Activated T-cell treated with anti-CD3 and anti-CD28 coated beads, Interleukin-2, amount 50 U/mL, for 72 hours (primary cell): ENCODE data around the gene MOK. TPM values are rescaled to one million over a fixed set of nuclear protein-coding genes. Genes with fewer than 3 reads are reported as not detected.
"Not testable (repeated sequence)": the region's sequence is repeated elsewhere in the genome, so short reads cannot be mapped to it uniquely, and the experiment has no call there.

Source experiments
- ATAC-seq, 2 donors: fragments of 150-1000 bp; cut with Tn5 transposase; replicated peaks in 1 of 2; 2 replicates each; pipeline ENCODE4 v1.10.0; 2021; ENCODE audit warnings: moderate library complexity in 2 of 2, mild to moderate bottlenecking in 1 of 2
- DNase-seq, 2 donors: peaks; one replicate each; pipeline ENCODE4 v3.0.0; 2021 to 2022; ENCODE audit warnings: mixed read lengths in 1 of 2
- H3K27ac Mint-ChIP-seq: one replicate; pipeline ENCODE4 v1.8.0; 2022; ENCODE audit warnings: mild to moderate bottlenecking, moderate library complexity, mixed read lengths
- H3K27me3 Mint-ChIP-seq: one replicate; pipeline ENCODE4 v1.8.0; 2022; ENCODE audit warnings: low read depth, mixed read lengths
- H3K36me3 Mint-ChIP-seq, 2 donors: one replicate each; pipeline ENCODE4 v1.8.0; 2022; ENCODE audit warnings: mixed read lengths in 2 of 2, mild to moderate bottlenecking in 1 of 2; ENCODE audit not compliant: insufficient read depth in 2 of 2
- H3K4me1 Mint-ChIP-seq: one replicate; pipeline ENCODE4 v1.8.0; 2022; ENCODE audit warnings: low read depth, mixed read lengths
- H3K4me3 Mint-ChIP-seq, 2 donors: one replicate each; pipeline ENCODE4 v1.8.0; 2022; ENCODE audit warnings: mild to moderate bottlenecking in 2 of 2, mixed read lengths in 2 of 2, moderate library complexity in 2 of 2
- H3K9me3 Mint-ChIP-seq, 2 donors: one replicate each; pipeline ENCODE4 v1.8.0; 2022; ENCODE audit warnings: mixed read lengths in 2 of 2
- total RNA-seq, 2 donors: library from RNA; stranded (reverse); gene quantifications; one replicate each; pipeline ENCODE4 v1.2.3, GENCODE V29; 2022

MOK gene
- total RNA-seq, 2 donors from 2014 or later, result 2.8 to 5.7 TPM

GRCh38 chr14:102335163-102335562 lies 30.2 kb upstream of the MOK start:
- peaks cover 0 to 8% of the 10 kb centered on the region in 2 donors for H3K36me3 Mint-ChIP-seq
- H3K27me3 Mint-ChIP-seq, result no peaks in the 10 kb centered on the region
- H3K9me3 Mint-ChIP-seq, result no peaks in the 10 kb centered on the region
- H3K27ac Mint-ChIP-seq, result no peak overlapping the region
- H3K4me3 Mint-ChIP-seq, result no peak overlapping the region
- DNase-seq (no peak), ATAC-seq (no peak)
- peaks cover 4% of the 10 kb centered on the region for H3K4me1 Mint-ChIP-seq

DNA sequence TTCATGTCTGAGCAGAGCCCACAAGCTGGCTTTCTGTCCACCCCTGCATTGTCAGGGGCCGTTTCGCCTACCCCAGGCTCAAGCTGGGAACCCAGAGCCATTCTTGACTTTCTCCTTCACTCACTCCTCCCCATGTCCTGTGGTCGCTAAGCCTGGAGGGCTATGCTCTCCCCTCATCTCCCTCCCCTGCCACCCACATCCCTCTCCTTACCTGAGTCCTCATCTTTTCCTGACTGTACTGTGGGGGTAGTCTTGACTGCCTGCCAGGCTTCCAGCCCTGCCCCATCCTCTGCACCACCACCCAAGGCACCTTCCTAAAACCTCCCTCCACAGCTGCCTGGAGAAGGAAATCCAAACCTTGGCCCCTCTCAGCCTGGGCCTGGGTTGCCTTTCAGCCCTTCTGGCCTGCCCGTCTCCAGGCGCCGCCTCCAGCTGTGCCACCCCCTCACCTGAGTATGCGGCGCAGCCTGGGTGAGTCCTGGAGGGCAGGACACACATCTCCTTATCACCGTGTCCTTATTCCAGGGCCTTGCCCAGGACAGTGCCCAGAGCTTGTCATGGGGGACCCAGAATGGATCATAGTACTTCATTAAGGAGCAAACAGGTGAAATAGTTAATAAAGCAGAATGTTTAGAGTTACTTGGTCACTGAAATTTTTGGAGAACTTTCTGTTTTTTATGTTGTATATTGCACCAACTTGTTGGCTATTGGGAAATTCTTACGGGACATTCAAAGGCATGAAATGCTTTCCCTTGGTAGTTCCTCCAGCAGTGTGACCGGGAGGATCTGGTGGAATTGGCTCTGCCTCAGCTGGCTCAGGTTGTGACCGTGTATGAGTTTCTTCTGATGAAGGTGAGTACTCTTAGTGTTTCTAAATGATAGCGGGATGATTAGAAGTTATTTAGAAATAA lies 29.1 kb upstream of the MOK start:
- no peak for DNase-seq
- Mint-ChIP-seq H3K4me3 (no peak overlapping the region), H3K9me3 (no peaks in the 10 kb centered on the region), H3K4me1 (peaks cover 4% of the 10 kb centered on the region), H3K36me3 (peaks cover 0 to 8% of the 10 kb centered on the region in 2 donors), H3K27ac (no peak overlapping the region), H3K27me3 (no peaks in the 10 kb centered on the region)
- ATAC-seq, result no peak

GRCh38 chr14:102333390-102333789 lies 28.4 kb upstream of the MOK start:
- DNase-seq, result no peak
- Mint-ChIP-seq H3K27ac (no peak overlapping the region), H3K36me3 (peaks cover 0 to 5% of the 10 kb centered on the region in 2 donors), H3K4me3 (no peak overlapping the region), H3K27me3 (no peaks in the 10 kb centered on the region), H3K4me1 (peaks cover 4% of the 10 kb centered on the region), H3K9me3 (no peaks in the 10 kb centered on the region)
- ATAC-seq, result no peak

DNA sequence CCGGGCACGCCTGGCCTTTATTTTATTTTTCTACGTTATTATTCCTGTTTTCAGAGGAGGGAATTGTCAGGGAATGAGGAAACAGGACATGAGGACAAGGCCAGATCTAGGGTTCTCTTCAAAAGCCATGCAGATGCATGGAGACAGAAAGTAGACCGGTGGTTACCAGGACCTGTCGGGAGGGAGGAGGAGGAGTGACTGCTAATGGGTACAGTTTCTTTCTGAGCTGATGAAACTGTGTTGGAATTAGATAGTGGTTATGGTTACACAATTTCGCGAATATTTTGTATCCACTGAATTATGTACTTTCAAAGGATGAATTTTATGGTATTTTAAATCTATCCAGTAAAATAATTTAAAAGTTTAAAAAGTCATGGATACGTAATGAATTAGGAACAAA lies 25.8 kb upstream of the MOK start:
- peaks cover 4% of the 10 kb centered on the region for H3K4me1 Mint-ChIP-seq
- H3K27ac Mint-ChIP-seq, result no peak overlapping the region
- no peak for DNase-seq
- H3K36me3 Mint-ChIP-seq, result peaks cover 0 to 3% of the 10 kb centered on the region in 2 donors
- H3K9me3 Mint-ChIP-seq, result no peaks in the 10 kb centered on the region
- ATAC-seq, result no peak
- H3K27me3 Mint-ChIP-seq, result no peaks in the 10 kb centered on the region
- no peak overlapping the region for H3K4me3 Mint-ChIP-seq

DNA sequence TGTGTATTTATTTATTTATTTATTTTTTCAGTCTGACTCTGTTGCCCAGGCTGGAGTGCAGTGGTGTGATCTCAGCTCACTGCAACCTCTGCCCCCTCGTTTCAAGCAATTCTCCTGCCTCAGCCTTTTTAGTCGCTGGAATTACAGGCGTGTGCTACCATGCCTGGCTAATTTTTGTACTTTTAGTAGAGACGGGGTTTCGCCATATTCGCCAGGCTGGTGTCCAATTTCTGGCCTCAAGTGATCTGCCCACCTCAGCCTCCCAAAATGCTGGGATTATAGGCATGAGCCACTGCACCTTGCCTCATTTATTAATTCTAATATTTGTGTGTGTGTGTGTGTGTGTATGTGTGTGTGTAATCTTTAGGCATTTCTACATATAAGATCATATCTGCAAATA lies 24.4 kb upstream of the MOK start:
- H3K27me3 Mint-ChIP-seq, H3K4me3 Mint-ChIP-seq, H3K4me1 Mint-ChIP-seq, ATAC-seq, DNase-seq, H3K9me3 Mint-ChIP-seq, H3K36me3 Mint-ChIP-seq, H3K27ac Mint-ChIP-seq: not testable (repeated sequence)

- H3K27ac Mint-ChIP-seq, result no peak overlapping the region
- ATAC-seq, result no peak
- no peaks in the 10 kb centered on the region for H3K9me3 Mint-ChIP-seq
- no peak for DNase-seq
- peaks cover 0 to 3% of the 10 kb centered on the region in 2 donors for H3K36me3 Mint-ChIP-seq
- H3K27me3 Mint-ChIP-seq, result no peaks in the 10 kb centered on the region
- H3K4me3 Mint-ChIP-seq, result no peak overlapping the region
- peaks cover 8% of the 10 kb centered on the region for H3K4me1 Mint-ChIP-seq
Measured at GRCh38 chr14:102326583-102326982, 21.6 kb upstream of the MOK start.

- Mint-ChIP-seq H3K27me3 (no peaks in the 10 kb centered on the region), H3K4me3 (no peak overlapping the region), H3K9me3 (no peaks in the 10 kb centered on the region), H3K27ac (peak overlapping the region; percentile 19), H3K4me1 (peaks cover 6% of the 10 kb centered on the region), H3K36me3 (peaks cover 0 to 3% of the 10 kb centered on the region in 2 donors)
- ATAC-seq (no peak), DNase-seq (no peak)
Measured at GRCh38 chr14:102325791-102326345, 20.9 kb upstream of the MOK start.

- no peaks in the 10 kb centered on the region for H3K9me3 Mint-ChIP-seq
- peak overlapping the region; percentile 18 for H3K27ac Mint-ChIP-seq
- ATAC-seq, result no peak
Measured at GRCh38 chr14:102323102-102323501, 18.1 kb upstream of the MOK start.

GRCh38 chr14:102321456-102322422 lies 16.8 kb upstream of the MOK start:
- H3K4me3 Mint-ChIP-seq, result peak overlapping the region in 1 of 2 donors; percentile 96

More at GRCh38 chr14:102323102-102323501, 18.1 kb upstream of the MOK start:
- Mint-ChIP-seq H3K36me3 (peaks cover 0 to 3% of the 10 kb centered on the region in 2 donors), H3K4me3 (no peak overlapping the region), H3K27me3 (no peaks in the 10 kb centered on the region), H3K4me1 (peaks cover 22% of the 10 kb centered on the region)
- peak; percentile 8 to 49 for DNase-seq

GRCh38 chr14:102320671-102321455 lies 15.9 kb upstream of the MOK start:
- H3K36me3 Mint-ChIP-seq, result peaks cover 0 to 2% of the 10 kb centered on the region in 2 donors
- no peaks in the 10 kb centered on the region for H3K9me3 Mint-ChIP-seq
- ATAC-seq (no peak), DNase-seq (no peak)
- peak overlapping the region; percentile 92 to 96 for H3K4me3 Mint-ChIP-seq
- peak overlapping the region; percentile 93 for H3K27ac Mint-ChIP-seq
- H3K4me1 Mint-ChIP-seq, result peaks cover 45% of the 10 kb centered on the region
- H3K27me3 Mint-ChIP-seq, result no peaks in the 10 kb centered on the region

More at GRCh38 chr14:102321456-102322422, 16.8 kb upstream of the MOK start:
- DNase-seq (no peak), ATAC-seq (no peak)
- H3K36me3 Mint-ChIP-seq, result peaks cover 1 to 3% of the 10 kb centered on the region in 2 donors
- no peaks in the 10 kb centered on the region for H3K27me3 Mint-ChIP-seq
- peaks cover 36% of the 10 kb centered on the region for H3K4me1 Mint-ChIP-seq
- H3K27ac Mint-ChIP-seq, result peak overlapping the region; percentile 38
- H3K9me3 Mint-ChIP-seq, result no peaks in the 10 kb centered on the region

GRCh38 chr14:102320033-102320660 lies 15.2 kb upstream of the MOK start:
- ATAC-seq (peak; percentile 21 to 27), DNase-seq (peak; percentile 38 to 43)
- Mint-ChIP-seq H3K9me3 (no peaks in the 10 kb centered on the region), H3K27ac (peak overlapping the region; percentile 93), H3K4me1 (peaks cover 52% of the 10 kb centered on the region), H3K27me3 (no peaks in the 10 kb centered on the region), H3K4me3 (peak overlapping the region; percentile 92 to 96), H3K36me3 (peaks cover 0 to 2% of the 10 kb centered on the region in 2 donors)
